ENCODE measurements around the gene METRN.

The METRN gene

DNA sequence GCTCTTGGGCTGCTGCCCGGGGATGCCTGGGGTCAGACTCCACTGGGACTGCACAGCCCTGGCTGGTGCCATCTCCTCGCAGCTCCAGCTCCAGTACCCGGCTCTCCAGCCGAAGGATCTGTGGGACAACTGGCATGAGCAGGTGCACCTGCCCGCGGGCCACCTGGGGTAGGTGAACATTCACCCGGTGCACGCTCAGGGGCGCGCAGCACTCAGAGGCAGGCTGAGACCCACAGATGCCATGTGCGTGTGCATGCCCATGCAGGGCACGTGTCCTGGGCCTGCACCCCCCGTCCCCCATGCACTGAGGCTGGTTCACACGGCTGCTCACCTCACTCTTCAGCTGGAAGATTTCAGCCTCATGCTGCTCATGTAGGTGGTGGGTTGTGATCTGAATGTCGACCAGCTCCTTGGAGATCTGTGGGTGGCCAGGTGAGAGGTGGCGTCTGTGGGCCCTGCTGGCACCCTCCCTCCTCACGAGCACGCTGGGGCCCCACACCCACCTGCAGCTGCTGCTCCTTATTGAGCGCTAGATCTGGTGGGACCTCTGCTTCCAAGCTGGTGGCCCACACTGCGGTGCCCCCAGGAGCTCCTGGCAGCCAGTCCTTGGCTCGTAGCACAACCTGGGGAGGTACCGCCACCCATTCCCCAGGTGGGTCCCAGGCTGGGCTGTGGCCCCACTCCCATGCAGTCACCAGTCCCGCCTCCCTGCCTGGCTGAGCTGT lies 10.7 kb downstream of the METRN start:
- no peak for FAIRE-seq

DNA sequence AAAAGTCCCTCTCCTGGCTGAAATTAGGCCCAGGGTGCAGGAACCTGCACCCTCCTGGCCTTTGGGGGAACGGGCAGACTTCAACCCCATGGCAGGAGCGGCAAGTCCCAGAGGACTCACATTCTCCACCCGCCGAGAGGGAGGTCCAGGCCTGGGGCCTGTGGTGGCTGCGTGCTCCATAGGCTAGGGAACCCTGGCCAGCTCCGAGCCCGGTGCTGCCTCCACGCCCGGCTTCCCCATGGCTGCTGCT lies 11.2 kb downstream of the METRN start:
- FAIRE-seq = no peak

DNA sequence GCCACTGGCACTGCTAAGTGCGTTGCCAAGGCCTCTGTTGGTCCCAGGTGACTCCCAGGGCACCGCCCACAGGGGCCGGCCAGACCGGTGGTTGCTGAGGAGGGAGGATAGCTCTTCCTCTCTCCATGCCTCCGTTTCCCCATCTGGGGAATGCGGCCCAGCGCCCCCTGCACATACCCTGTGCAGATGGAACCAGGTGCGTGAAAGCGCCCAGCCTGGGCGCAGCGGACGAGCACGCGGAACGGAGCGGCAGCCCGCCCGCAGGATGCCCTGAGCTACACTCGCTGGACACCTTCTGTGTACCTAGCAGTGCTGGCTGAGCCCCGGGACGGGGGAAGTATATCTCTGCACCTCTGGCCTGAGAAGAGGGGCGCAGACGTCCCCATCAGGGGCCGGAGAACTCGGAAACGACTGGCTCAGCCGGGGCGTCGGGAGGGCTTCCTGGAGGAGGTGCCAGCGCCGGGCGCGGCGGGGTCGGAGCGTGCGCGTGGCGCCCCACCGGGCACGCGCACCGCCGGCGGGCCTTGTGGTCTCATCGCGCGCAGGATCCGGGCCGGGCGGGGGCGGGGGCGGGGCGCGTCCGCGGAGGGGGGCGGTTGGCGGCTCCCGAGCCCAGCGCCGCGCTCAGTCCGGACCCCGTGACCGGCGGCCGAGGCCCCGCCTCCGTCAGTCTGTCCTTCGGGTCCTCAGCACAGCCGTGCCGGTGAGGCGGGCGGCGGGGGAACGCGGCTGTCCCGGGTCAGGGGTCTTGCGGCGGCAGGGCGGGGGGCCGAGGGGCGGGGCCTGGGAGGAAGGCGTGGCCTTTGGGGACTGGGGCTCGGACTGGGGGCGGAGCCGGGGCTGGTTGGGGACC lies 11.7 kb downstream of the METRN start, which contains the start of the genes CCDC78 and HAGHL:
CCDC78 (minus strand) TSS at position 6 of the 853 bp plus-strand sequence. CDS start 76 bp downstream, outside the sequence.
HAGHL (plus strand) TSS at position 669 of the 853 bp plus-strand sequence. CDS start 404 bp downstream, outside the sequence.
- no peak for FAIRE-seq

DNA sequence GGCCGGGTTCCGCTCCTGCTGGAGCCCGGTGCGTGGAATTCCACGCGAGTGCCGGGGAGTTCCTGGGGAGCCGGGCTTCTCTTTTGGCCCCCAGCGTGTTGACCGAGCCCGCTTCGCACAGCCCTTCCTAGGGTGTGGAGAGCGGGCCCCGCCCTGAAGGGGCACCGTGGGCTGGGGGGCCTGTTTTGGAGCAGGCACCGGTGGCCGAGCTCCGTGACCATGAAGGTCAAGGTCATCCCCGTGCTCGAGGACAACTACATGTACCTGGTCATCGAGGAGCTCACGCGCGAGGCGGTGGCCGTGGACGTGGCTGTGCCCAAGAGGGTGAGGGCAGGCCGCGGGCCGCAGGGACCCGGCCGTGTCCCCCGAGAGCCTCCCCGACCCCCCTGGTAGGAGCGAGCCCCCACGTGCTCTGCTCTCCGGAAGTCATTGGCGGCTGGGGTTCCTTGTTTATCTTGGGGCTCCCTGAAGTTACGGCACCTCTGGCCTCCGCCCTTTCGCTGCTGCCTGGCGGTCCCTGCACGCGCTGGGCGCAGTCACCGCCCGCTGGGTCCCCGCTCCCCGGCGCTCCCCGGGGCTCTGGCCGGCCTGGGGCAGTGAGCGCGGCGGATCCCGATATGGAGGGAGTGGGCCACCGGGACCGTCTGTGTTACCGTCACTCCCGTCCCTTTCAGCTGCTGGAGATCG lies 12.5 kb downstream of the METRN start:
- no peak for FAIRE-seq

DNA sequence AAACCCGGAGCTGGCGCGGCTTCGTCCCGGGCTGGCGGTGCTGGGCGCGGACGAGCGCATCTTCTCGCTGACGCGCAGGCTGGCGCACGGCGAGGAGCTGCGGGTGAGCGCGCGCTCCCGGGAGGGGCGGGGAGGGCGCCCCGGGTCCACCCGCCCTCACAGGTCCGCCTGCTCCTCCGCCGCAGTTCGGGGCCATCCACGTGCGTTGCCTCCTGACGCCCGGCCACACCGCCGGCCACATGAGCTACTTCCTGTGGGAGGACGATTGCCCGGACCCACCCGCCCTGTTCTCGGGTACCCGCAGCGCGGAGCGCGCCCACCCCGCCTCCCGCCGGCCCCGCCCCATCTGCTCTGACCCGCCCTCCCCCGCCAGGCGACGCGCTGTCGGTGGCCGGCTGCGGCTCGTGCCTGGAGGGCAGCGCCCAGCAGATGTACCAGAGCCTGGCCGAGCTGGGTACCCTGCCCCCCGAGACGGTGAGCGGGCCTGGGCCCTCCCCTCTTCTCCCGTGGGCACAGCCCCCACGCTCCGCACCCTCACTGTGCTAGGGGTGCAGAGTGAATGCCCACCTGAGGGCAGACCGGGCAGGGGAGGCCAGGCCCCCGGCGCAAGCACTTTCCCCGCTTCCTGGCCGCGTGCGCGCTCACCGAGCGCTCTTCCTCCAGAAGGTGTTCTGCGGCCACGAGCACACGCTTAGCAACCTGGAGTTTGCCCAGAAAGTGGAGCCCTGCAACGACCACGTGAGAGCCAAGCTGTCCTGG lies 13.4 kb downstream of the METRN start:
- FAIRE-seq = no peak

DNA sequence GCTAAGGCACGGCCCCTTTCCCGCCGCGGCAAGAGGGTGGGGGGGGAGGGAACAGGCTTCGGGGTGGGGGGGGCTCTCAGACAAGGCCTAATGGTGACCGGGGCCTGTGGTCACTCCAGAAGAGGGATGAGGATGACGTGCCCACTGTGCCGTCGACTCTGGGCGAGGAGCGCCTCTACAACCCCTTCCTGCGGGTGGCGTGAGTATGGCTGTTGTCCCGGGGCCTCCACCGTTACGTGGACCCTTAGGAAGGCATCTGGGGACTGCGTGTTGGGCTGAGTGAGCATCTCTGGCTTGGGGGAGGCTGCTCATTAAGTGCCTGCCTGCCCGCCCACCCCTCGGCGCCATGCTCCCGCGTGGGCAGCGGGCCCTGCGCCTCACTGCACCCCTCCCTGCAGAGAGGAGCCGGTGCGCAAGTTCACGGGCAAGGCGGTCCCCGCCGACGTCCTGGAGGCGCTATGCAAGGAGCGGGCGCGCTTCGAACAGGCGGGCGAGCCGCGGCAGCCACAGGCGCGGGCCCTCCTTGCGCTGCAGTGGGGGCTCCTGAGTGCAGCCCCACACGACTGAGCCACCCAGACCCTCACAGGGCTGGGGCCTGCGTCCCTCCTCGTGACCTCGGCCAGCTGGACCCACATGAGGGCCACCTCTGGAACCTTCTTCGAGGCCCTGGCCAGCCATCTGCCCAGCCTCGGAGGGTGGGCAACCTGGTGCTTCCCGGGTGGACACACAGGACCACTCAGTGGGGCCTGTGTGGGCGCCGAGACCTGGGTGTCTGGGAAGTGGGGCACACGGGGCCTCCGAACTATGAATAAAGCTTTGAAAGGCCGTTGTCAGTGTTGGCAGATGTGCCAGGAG lies 14.2 kb downstream of the METRN start:
- FAIRE-seq = no peak

DNA sequence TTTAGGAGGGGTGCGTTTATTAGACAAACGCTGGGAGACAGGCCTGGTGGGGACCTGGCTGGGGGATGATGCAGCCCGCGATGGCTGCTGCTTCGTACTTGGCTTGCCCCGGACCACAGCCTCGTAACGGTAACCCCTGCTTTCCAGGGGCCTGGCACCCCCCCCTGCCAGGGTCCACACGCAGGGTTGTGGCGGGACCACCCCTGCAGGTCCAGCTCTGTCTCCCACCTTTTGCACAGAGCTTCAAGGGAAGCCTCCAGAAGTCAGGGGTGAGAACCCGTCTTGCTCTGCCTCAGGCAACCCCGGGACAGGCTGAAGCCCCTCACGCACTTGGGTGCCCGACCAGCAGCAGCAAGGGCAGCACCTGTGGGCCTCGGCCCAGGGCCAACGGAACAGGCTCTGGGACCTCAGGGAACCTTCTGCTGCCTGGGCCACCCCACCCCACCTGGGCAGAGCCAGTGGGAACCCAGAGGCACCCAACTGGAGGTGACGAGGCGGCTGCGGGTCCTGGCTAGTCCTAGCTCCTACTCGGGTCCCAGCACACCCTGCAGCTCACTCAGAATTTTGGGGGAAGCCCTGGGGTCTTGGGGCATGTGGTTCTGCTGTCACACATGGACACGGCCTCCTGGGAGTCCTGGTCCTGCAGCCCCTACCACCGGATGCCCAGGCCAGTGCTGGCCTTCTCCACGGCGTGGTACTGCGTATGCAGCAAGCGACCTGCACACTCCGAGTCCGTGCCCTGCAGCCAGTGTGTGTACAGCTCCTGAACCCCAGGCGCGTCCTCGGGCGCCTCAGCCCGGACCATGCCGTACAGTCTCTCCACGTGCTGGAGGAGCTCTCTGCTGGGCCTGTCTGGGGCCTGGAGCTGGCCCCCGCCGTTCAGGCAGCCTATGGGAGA lies 15.1 kb downstream of the METRN start:
- no peak for FAIRE-seq

DNA sequence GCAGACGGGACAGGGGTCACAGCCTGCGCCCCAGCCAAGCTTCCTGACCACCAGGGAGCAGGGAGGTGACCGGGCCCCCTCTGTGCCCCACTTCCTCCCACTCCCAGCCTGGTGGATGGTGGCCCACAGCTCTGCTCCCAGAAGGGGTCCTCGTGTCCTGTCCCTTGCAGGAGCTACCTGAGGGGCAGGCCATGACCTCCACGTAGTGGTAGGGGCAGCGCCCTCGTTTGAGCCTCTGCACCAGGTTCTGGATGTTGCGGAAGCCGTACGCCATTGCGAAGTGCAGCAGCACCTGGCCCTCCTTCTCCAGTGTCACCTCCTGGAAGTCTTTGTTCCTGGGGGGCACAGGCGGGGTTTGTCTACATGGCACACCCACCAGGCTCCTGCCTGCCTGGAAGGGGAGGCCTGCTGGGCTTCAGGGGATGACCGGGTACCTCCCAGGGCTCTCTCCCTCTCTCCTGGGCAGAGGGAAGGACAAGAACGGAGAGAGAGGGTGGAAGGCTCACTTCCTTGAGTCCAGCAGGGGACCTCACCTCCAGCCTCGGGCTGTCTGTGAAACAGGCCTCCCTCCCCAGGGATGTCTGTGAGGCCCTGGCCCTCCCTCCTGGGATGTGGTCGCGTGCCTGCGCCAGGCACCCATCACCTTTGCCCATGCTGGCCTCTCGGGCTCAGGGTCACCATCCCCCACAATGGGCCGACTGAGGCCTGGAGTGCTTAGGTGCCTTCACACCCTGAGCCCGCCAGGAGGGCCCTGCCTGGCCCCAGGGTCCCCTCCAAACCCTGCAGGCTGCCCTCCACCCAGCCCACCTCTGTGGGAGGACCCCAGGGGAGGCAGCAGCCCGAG lies 16.0 kb downstream of the METRN start:
- no peak for FAIRE-seq

DNA sequence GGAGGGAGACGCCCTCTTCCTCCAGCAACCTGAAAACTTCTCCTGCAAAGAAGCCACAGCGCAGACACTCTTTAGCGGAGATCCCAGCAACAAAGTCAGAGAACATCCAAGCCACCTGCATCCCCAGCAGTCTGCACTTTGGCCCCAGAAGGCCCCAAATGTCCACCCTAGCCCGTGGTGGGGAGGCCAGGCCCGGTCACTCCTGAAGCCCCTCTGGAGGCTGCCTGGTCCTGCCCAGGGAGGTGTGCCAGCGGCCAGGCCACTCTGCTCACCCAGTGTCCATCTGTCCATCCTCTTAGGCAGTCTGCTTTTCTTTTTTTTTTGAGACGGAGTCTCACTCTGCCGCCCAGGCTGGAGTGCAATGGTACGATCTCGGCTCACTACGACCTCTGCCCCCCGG lies 17.4 kb downstream of the METRN start:
- FAIRE-seq = no peak

DNA sequence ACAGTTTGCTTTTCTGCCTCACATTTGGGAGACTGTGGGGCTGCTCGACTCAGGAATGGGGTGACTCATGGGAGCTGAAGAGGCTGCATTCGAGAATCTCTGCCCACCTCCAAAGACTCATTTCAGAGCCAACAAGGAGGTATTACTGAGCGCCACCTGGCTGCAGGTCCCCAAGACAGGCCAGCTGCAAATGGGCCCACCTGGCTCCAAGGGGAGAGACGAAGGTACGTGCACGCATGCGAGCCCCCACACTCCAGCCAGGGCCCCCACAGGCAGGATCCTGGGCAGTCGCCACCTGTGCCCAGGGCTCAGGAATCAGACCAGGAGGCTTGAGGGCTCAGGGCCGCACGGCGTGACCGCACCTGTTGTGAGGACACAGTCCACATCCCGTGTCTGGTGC lies 18.0 kb downstream of the METRN start:
- no peak for FAIRE-seq

DNA sequence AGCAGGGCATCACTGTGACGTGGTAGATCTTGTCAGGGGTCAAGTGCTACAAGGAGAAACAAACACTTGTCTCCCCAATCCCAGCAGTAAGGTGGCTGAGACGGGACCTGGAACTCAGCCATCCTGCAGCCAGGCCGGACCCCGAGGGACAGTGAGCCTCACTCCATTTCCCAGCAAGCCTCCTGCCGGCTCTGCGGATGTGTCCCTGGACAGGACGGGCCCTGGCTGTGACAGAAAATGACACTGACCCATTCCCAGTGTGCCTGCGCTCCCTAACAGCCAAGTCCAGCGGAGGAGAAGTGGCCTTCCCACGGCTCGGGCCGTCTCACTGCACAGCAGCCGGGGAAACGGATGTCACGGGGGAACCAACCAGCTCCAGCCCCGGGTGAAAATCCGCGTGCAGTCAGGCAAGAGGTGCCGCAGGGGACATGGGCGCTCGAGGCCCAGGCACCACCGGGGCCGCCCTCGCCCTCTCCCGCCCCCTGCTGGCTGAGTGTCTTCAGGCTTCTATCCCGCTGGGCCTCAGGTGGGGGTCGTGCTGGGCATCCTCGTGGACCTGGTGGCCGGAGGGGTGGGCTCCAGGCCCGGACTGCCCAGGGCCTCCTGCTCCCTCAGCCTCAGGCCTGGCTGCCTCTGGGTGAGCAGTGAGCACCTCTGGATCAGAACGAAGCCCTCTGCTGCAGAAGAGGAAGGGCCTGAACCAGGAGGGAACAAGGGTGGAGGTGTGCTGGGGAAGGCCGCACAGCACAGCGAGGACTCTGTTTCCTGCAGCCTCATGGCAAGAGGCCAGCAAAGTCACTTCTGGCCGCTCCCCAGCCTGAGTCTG lies 18.7 kb downstream of the METRN start:
- no peak for FAIRE-seq

DNA sequence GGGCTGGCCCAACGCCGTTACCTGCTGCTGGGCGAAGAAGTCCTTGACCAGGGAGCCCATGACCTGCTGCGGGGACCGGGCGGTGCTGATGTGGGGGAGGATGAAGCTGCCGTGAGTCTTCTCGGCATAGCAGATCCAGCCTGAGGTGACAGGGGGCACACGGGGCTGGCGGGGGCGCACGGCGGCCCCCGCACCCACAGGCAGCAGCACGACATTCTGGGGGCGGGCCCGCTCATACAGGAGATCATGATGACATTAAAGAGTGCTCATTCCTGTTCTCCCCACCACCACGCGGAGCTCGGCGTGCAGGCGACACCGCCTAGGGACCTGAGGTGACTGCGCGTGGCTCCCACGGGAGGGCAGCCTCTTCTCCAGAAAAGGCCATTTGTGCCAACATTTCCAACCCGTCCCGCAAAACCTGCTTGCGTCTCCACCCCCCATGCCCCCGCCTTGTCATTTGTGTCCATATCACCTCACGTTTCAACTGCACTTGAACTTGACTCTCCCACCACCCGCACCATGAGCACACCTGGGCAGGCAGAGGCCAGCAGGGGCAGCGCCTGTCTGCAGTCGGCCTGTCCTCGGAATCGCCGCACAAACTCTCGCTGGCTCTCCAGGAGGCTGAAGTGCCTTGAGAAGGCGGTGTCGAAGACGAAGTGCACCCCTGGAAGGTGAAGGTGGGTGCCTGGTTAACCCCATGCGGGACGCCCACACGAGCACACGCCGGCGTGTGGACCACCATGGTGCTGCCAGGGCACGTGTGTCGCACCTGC lies 19.5 kb downstream of the METRN start:
- FAIRE-seq = no peak

DNA sequence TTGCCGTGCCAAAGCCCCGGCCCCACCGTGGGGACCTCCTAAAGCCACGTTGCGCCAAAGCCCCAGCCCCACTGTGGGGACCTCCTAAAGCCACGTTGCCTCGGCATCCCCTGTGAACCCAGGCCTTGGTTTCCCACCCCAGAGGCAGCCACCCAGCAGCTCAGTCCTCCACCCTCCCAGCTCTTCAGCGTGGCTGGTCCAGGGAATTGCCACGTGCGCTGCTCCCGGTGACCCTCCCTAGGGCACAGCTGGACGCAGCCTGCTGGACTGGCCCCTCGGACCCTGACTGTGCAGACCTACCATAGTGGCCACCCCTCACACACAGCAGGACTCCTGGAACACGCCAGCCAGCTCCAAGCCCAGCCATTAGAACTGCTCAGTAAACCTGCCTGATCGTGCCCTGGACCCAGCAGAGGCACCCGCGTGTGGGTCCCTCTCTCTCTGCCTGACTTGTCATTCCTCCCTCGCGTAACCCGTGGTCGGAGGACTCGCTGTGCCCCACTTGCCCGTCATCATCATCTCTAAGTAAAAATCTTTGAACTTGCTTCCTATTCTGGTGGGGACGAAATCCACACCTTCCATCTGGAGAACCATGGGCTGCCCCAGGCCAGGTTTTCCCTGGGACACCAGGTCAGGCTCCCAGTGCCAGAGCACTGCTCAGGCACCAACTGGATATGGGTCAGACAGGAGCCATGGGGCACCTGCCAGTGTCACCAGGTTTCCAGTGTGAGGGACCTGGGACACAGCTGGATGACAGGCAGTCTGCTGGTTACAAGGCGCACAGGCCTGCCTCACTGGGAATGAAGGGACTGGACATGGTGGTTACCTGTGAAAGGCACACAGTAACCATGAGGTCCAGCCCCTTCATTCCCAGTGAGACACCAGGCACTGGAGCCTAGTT lies 20.3 kb downstream of the METRN start:
- no peak for FAIRE-seq

DNA sequence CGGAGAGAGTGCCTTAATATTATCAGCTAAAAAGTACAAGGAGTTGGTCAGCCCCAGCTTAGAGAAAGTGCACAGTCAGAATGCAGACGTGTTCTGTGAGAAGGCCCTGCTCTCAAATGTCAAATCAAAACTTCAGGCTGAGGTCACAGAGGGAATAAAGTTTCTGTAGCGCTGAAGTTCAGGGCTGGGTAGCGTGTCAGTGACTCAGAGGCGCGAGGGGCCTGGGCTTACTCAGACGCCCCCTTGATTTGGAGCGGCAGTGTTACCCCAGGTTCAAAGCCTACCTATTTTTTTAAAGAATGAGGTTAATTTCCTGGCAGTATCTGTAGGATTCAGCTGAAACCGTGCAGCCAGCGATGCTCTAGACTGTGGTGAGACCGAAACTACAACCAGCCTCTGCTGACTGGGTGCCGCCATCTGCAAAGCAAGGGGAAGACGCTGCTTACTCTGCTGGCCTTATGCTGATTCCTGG lies 21.1 kb downstream of the METRN start:
- FAIRE-seq = no peak

DNA sequence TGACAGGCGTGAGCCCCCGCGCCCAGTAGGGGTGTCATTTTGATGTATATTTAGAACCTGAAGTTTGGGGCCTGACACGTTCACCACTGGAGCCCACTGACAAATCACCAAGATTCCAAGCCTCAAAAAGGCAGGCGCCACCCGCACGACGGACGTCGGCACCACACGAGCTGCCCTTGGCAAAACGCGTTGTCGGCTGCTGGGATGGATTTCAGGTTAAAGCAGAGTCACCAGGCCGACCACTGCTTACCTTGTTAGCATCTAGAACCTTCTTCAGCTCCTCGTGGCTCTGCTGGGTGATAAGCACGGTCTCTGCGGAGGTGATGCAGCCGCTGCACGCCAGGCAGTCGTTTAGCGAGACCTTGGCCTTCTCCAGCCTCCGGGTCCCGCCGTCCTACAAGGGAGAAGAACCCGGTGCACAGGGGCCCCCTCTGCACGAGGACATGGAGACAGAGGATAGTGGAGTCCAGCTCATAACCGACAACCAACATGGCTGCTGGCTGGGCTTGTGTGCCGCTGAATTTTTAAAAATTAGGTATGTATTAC lies 22.1 kb downstream of the METRN start:
- FAIRE-seq = no peak

Data from endometrium (tissue), 2 donors.